OCI-LY7 (cell line): Measurements from ENCODE around the gene CPEB4. TPM values are rescaled to one million over a fixed set of nuclear protein-coding genes. Genes with fewer than 3 reads are reported as not detected.
A peak's percentile ranks its signal among the peaks of the same experiment; 100 is the strongest.

Experiments used
- BruUV-seq: library from RNA; stranded (reverse); fragments of 400-500 nt; replicated peaks from 2 replicates; lab custom pipeline; 2021; lab: Mats Ljungman, UMichigan
- CTCF ChIA-PET: fragments of 300-600 bp; sonication (Branson Sonifier 250); formaldehyde crosslinking; loops from one replicate; lab custom pipeline; 2022; ENCODE audit warnings: antibody characterized with exemption; ENCODE audit not compliant: unreplicated experiment; lab: Charles Lee
- POLR2A ChIA-PET: fragments of 300-600 bp; sonication (Branson Sonifier 250); formaldehyde crosslinking; loops from one replicate; lab custom pipeline; 2022; ENCODE audit warnings: antibody characterized with exemption; lab: Charles Lee
- DNase-seq: peaks from one replicate; pipeline ENCODE4 v3.0.0-alpha.2; 2015; ENCODE audit warnings: low spot score
- H2AFZ ChIP-seq: fragments of 200-600 bp; sonication (generic), shearing (Covaris generic); 2 replicates; pipeline ENCODE4 v1.6.1; 2014; ENCODE audit warnings: mild to moderate bottlenecking, antibody characterized with exemption, low read length, moderate library complexity
- H3K27ac ChIP-seq: fragments of 200-600 bp; sonication (generic); 2 replicates; pipeline ENCODE4 v1.5.1; 2014; ENCODE audit warnings: mixed run types, low read depth, mild to moderate bottlenecking, moderate library complexity, low read length, inconsistent platforms; ENCODE audit not compliant: poor library complexity, severe bottlenecking
- H3K36me3 ChIP-seq: fragments of 200-600 bp; sonication (generic); 2 replicates; pipeline ENCODE4 v1.6.1; 2014; ENCODE audit warnings: mild to moderate bottlenecking, antibody characterized with exemption, low read length, moderate library complexity, mixed read lengths; ENCODE audit not compliant: insufficient read depth
- H3K4me1 ChIP-seq: fragments of 200-600 bp; sonication (generic); 2 replicates; pipeline ENCODE4 v1.5.1; 2014; ENCODE audit warnings: mild to moderate bottlenecking, low read length; ENCODE audit not compliant: insufficient read depth, poor library complexity, severe bottlenecking
- H3K4me2 ChIP-seq: fragments of 200-600 bp; sonication (generic); 2 replicates; pipeline ENCODE4 v1.6.1; 2014; ENCODE audit warnings: mild to moderate bottlenecking, low read length
- H3K4me3 ChIP-seq: fragments of 200-600 bp; sonication (generic); 2 replicates; pipeline ENCODE4 v1.5.1; 2014; ENCODE audit warnings: mild to moderate bottlenecking, low read depth, low read length; ENCODE audit not compliant: poor library complexity, severe bottlenecking
- H3K79me2 ChIP-seq: fragments of 200-600 bp; sonication (generic); 2 replicates; pipeline ENCODE4 v1.6.1; 2016; ENCODE audit warnings: low read depth, mild to moderate bottlenecking, low read length, moderate library complexity, mixed read lengths; ENCODE audit not compliant: insufficient read depth
- H3K9me2 ChIP-seq: fragments of 200-600 bp; sonication (generic); 2 replicates; pipeline ENCODE4 v1.6.1; 2016; ENCODE audit warnings: mild to moderate bottlenecking, low read length, mixed read lengths; ENCODE audit not compliant: insufficient read depth
- H3K9me3 ChIP-seq: fragments of 200-600 bp; sonication (generic); 2 replicates; pipeline ENCODE4 v1.6.1; 2014; ENCODE audit warnings: mild to moderate bottlenecking, mixed run types, low read length, mixed read lengths
- H4K20me1 ChIP-seq: fragments of 200-600 bp; sonication (generic); 2 replicates; pipeline ENCODE4 v1.6.1; 2014; ENCODE audit warnings: mild to moderate bottlenecking, antibody characterized with exemption, low read length, moderate library complexity, mixed read lengths; ENCODE audit not compliant: insufficient read depth
- EZH2phosphoT487 ChIP-seq: fragments of 200-600 bp; sonication (generic); IDR thresholded peaks from 2 replicates; pipeline ENCODE4 v1.6.1; 2018; ENCODE audit warnings: low read depth, borderline replicate concordance, mild to moderate bottlenecking, mixed run types, antibody characterized with exemption, low read length, moderate library complexity, mixed read lengths
- intact Hi-C: fragments of 100-400 bp; cut with micrococcal nuclease; formaldehyde crosslinking; loops from one replicate; pipeline ENCODE4 v1.10.0; 2022; ENCODE audit not compliant: unreplicated experiment
- total RNA-seq, 2 experiments: library from RNA; depleted of rRNA in 1 of 2; stranded (reverse); fragments of >200 nt in 1 of 2; shearing (Covaris generic) in 1 of 2; gene quantifications; 2 replicates each; pipeline ENCODE4 v1.2.3, GENCODE V29; 2014 to 2022
- TF ChIP-seq, protein P1 (sequence below): fragments of 200-600 bp; sonication (generic); conservative IDR thresholded peaks from 2 replicates; pipeline ENCODE4 v1.5.1; 2014; ENCODE audit warnings: mild to moderate bottlenecking, antibody characterized with exemption, low read length, moderate library complexity, mixed read lengths

The CPEB4 gene
- total RNA-seq, 2 experiments from 2014 or later = 12.6 to 31.8 TPM

DNA sequence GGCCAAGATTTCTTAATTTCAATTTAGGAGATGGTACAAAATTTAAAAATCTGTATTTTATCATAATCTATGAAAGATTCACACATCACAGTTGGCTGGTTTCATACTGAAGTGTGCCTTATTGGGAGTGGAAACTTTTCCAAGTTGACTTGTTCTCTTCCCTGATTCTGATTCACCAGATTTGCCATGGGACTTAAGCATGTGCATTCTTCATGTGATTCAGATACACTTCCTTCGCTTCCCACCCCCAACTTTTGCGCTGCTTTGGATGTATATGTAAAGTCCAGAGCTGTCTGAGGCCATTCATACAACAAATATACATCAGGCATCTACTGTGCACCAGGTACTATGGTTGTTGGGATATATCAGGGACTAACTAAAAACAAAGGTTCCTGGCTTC, 34.4 kb downstream of the CPEB4 start:
- H3K4me1 ChIP-seq = peaks cover 80% of the 10 kb centered on the region
- BruUV-seq = no TSS peak
- H4K20me1 ChIP-seq = no peaks in the 10 kb centered on the region
- H3K4me3 ChIP-seq = no peak overlapping the region
- TF ChIP-seq, protein P1, sequence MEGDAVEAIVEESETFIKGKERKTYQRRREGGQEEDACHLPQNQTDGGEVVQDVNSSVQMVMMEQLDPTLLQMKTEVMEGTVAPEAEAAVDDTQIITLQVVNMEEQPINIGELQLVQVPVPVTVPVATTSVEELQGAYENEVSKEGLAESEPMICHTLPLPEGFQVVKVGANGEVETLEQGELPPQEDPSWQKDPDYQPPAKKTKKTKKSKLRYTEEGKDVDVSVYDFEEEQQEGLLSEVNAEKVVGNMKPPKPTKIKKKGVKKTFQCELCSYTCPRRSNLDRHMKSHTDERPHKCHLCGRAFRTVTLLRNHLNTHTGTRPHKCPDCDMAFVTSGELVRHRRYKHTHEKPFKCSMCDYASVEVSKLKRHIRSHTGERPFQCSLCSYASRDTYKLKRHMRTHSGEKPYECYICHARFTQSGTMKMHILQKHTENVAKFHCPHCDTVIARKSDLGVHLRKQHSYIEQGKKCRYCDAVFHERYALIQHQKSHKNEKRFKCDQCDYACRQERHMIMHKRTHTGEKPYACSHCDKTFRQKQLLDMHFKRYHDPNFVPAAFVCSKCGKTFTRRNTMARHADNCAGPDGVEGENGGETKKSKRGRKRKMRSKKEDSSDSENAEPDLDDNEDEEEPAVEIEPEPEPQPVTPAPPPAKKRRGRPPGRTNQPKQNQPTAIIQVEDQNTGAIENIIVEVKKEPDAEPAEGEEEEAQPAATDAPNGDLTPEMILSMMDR = no peak
- no peak for TF ChIP-seq EZH2phosphoT487
- DNase-seq = no peak
- peak overlapping the region; percentile 57; the same call in 1 of the 2 replicates for H3K4me2 ChIP-seq
- H3K9me3 ChIP-seq = no peaks in the 10 kb centered on the region
- H2AFZ ChIP-seq = no peak overlapping the region
- peaks cover 39% of the 10 kb centered on the region for H3K36me3 ChIP-seq
- intact Hi-C loops = no loop called here
- no peaks in the 10 kb centered on the region for H3K9me2 ChIP-seq
- POLR2A ChIA-PET = interaction anchor here (0.6 to 1.6 kb wide), 5 partner anchors 19 to 278 kb away, joined by 3 to 5 read pairs (median 3); no protein-coding TSS in a partner anchor
- peaks cover 85% of the 10 kb centered on the region for H3K79me2 ChIP-seq
- CTCF ChIA-PET = interaction anchor here (1.4 kb wide), 1 partner anchor 135 kb away, joined by 5 read pairs; no protein-coding TSS in a partner anchor
- no peak overlapping the region for H3K27ac ChIP-seq

DNA sequence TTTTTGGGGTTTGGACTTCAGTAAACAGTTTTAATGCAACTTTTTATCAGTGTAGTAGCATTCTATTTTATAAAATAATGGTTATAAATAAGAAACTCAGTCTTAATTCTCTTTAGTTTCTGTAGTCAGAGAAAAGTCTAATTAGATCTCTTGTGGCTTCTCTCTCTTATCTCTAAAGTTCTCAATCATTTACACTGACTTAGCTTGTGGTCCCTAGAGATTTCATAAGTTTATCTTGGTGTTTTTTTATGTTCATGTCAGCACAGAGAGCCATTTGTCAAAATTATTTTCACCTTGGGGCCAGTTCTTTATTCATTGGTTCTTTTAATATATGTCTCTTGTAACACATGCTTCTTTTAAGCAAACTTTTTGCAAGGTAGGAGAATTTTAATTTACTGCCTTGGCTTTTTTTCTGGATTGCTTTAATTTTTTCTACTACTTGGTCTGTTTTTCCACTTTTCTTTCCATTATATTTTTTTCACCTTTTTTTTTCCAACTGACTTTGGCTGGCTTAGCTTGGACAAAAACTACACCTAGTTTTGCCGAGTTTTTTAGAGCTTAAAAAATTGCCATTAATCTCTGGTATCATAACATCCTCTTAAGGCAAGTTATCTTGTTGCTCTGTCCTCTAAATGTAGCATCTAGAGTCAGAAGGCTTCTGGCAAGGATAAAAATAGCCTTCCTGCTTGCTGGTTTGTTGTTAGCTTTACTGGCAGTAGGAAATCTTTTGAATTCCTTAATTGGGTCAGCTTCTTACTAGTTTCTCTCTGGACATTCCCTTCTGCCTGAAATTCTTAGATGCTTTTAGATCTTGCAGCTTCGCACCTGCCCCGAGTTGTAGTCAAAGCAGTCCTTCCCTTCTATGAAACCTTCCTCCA, 35.3 kb downstream of the CPEB4 start:
- POLR2A ChIA-PET = interaction anchor here (0.5 to 1.6 kb wide), 12 partner anchors 9 to 625 kb away, joined by 3 to 5 read pairs (median 3); no protein-coding TSS in a partner anchor
- DNase-seq = peak; percentile 37
- peak overlapping the region; percentile 2 for H3K4me3 ChIP-seq
- peak overlapping the region; percentile 57 for H3K4me2 ChIP-seq
- H3K36me3 ChIP-seq = peaks cover 46% of the 10 kb centered on the region
- TF ChIP-seq, protein P1 = no peak
- TF ChIP-seq EZH2phosphoT487 = no peak
- CTCF ChIA-PET = interaction anchor here (0.8 to 1.1 kb wide), 2 partner anchors 30 to 210 kb away, joined by 3 read pairs; no protein-coding TSS in a partner anchor
- peaks cover 83% of the 10 kb centered on the region for H3K79me2 ChIP-seq
- no peaks in the 10 kb centered on the region for H4K20me1 ChIP-seq
- H3K9me3 ChIP-seq = no peaks in the 10 kb centered on the region
- no peak overlapping the region for H2AFZ ChIP-seq
- intact Hi-C loops = no loop called here
- no peaks in the 10 kb centered on the region for H3K9me2 ChIP-seq
- BruUV-seq = no TSS peak
- H3K4me1 ChIP-seq = peaks cover 79% of the 10 kb centered on the region
- H3K27ac ChIP-seq = peak overlapping the region; percentile 24
